Kidney glomerular epithelial cell (primary cell): ENCODE measurements around the gene ADNP.
"Not testable (repeated sequence)": the region's sequence is repeated elsewhere in the genome, so short reads cannot be mapped to it uniquely, and the experiment has no call there.

Experiments used
- DNase-seq: peaks from one replicate; lab custom pipeline; 2025; lab: John Stamatoyannopoulos, UW

ADNP gene

DNA sequence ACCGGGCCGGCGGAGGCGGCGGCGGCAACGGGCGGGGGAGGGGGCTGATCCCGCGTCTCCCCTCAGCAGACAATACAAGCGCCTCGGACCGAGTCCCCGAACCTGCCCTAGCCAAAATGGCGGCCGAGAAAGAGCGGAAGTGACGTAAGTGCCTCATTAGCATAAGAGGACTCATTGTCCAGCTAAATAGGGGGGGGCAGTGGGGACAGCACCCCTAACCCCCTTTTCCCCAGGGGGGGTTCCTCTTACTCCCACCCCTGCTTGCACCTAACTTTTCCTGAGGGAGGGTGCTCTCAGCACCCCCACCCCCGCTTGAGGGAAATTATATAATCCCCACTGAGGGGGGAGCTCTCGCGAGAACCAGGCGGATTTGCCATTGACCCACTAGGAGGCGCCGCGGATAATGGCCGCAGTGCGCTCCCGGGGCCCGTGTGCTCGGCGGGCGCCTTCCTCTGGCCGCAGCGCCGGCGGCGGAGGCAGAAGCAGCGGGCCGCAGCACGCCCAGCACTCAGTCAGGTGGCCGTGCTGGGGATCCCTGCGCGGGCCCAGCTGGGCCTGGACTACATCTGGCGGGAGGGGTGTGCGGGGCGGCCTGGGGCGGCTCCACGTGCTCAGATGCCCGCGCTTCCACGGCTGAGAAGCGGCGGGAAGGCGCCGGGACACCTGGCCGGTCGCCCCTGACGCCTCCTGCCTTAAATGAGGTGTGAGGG is at the start of gene ADNP:
Gene ADNP (minus strand): TSS at position 132 of the 710 bp plus-strand sequence. CDS start 27,441 bp downstream, outside the sequence.
- peak; percentile 99 for DNase-seq

DNA sequence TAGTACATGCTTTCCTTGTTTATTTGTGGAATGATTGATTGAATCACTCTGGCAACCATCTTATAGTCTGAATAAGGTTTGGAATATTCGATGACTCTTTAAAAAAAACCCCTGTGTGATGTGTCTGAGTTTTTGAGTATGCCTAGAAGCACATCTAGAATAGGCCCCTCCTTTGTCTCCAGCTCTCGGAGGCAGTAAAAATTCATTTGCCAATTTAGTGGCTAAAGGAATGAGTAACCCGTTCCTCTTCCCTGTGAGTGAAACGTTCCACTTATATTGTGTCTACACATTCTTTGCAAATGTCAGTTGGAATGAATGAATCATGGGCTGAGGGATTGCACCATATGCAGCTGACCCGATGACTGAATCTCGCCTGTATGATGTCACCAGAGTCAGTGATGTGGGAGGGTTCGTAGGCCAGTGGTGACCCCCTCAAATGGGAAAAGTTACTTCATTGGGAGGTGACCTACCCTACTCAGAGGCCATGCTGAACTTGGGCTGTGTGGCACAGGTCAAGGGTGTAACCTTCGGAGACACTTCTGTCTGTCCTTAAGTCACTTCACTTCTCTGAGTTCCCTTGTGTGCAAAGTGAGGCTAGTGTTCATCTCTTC is 48.9 kb upstream of the ADNP start:
- peak; percentile 92 for DNase-seq

DNA sequence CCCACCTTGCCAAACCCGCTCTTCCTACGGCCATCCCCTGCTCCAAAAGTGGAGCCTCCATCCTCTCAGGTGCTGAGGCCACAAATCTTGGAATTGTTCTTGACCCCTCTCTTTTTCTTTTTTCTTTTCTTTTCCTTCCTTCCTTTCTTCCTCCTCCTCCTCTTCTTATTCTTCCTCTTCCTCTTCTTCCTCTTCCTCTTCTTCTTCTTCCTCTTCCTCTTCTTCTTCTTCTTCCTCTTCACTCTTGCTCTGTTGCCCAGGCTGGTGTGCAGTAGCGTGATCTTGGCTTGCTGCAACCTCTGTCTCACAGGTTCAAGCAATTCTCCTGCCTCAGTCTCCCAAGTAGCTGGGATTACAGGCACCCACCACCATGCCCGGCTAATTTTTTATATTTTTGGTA is 47.3 kb upstream of the ADNP start:
- DNase-seq: not testable (repeated sequence)

DNA sequence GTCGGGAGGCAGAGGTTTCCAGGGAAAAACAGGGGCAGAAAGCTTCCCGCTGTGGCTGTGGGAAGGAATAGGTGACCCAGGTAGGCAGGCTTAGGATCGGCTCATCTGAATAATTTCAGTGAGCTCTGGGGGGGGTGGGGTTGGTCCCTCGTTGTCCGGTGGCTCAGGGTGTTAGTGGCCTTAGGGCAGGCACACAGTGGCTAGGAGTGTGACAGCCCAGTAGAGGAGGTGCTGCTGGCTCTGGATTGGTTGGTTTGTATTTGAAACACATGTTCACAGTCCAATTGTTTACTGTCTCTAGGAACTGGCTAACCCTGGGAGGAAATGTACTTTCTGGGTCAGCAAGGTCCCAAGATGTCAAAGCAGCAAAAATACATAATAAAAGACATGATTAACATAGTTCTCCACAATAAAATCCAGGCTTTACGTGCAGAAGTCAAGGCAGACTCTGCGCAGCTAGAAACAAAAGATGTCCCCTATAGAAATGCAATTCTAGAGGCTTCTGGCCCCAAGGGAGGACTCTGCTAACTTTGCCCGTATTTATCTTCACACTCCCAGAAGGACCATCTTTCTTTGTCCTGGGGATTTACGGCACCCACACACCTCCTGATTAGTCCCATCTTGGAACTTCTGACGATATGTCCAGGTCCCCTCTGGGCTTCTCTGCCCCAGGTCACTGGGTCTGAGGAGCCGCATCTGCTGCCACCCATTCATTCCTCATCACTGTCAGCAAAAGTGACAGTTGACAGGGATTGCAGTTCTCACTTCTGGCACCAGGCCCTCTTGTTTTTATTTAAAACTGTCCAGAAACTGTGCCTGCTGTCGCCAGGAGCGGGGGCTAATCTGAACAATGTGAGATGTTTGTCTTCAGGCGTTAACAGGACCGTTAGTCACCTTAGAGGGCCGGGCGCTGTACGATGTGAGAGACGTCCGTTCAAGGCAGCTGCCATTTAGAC is 46.1 kb upstream of the ADNP start:
- no peak for DNase-seq

DNA sequence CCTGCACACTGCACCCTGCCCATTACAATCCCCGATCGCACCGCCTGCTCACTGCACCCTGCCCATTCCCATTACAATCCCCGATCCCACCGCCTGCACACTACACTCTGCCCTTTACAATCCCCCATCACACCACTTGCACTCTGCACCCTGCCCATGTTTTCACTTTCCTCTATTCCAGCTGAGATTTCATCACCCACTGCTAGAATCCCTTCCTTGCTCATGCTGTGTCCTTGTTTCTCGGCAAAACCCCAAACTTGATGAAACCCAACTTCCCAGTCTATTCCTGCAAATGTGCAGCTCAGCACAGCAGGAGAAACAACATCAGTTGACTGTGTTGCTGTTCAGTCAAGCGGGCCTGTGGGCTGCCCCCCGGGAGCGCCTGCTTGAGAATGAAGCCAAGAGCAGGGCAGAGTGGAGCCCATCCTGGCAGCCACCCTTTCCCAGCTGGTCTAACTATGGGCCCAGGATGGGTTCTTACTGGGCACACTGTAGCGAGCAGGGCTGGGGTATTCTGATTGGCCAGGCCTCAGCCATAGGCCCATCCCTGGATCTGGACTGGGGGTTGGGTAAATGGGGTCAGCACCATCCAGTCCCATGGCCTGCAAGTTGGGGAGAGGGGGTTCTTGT is 44.6 kb upstream of the ADNP start:
- DNase-seq: no peak

DNA sequence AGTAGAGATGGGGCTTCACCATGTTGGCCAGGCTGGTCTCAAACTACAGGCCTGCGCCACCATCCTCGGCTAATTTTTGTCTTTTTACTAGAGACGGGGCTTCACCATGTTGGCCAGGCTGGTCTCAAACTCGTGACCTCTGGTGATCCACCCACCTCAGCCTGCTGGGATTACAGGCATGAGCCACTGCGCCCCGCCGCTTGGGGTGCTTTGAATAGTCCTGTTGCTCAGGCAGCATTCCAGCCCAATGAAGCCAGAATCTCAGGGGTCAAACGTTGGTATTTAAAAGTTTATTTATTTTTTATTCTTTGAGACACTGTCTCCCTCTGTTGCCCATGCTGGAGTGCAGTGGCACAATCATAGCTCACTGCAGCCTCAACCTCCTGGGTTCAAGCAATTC is 38.7 kb upstream of the ADNP start:
- DNase-seq: no peak

DNA sequence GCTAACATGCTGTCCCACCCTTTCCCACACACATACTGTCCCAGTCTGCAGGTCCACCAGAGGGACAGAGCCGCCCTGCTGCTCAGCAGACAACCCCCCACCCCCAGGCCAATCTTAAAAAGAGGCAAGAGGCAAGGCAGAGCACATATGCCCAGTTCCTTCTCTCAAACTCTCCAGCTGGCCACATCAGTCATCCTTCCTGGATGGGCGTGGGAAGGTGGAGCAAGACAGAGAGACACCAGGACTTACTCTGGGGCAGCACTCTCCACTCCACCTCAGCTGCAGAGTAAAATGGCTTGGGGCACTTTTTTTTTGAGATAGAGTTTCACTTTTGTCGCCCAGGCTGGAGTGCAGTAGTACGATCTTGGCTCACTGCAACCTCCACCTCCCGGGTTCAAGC is 38.2 kb upstream of the ADNP start:
- no peak for DNase-seq

DNA sequence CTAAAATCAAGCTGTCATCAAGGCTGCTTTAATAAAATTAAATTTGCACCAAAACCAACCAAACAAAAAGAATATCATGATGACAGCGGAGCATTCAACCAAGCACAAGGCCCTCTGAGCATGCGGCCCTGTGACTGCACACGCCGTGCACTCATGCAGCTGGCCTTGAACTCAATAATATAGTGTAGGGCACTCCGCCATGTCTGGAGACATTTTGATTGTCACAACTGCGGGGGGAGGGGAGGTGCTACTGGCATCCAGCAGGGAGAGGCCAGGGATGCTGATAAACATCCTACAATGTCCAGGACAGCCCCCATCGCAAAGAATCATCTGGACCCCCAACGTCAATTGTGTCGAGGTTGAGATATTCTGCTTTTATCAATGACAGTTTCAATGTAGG is 37.1 kb upstream of the ADNP start:
- no peak for DNase-seq

DNA sequence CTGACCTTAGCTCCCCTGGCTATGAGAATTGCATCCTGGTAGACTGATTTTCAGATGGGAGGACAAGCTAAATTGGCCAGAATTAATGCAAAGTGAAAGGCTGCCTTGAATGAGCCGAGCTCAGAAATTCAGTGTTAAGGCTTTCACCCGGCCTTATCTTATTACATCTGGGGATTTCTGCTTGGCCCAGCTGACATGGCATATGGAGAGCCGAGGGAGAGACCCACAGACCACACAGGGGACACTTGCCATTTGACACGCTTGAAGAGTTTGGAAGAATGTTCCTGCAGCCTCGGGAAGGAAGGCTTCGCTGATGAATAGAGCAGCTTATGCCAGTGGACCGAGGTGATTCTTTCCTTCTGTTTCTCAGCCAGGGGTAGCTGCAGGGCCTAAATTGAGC is 36.3 kb upstream of the ADNP start:
- peak; percentile 36 for DNase-seq

DNA sequence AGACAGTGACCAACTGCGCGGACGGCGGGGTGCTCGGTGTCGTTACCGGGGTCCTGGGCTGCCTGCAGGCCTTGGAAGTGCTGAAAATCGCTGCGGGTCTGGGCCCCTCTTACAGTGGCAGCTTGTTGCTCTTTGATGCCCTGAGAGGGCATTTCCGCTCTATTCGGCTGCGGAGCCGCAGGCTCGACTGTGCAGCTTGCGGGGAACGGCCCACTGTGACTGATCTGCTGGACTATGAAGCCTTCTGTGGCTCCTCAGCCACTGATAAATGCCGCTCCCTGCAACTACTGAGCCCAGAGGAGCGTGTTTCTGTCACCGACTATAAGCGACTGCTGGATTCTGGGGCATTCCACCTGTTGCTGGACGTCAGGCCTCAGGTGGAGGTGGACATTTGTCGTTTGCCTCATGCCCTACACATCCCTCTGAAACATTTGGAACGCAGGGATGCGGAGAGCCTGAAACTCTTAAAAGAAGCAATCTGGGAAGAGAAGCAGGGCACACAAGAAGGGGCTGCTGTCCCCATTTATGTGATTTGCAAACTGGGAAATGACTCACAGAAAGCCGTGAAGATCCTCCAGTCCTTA is 28.4 kb upstream of the ADNP start:
- no peak for DNase-seq

DNA sequence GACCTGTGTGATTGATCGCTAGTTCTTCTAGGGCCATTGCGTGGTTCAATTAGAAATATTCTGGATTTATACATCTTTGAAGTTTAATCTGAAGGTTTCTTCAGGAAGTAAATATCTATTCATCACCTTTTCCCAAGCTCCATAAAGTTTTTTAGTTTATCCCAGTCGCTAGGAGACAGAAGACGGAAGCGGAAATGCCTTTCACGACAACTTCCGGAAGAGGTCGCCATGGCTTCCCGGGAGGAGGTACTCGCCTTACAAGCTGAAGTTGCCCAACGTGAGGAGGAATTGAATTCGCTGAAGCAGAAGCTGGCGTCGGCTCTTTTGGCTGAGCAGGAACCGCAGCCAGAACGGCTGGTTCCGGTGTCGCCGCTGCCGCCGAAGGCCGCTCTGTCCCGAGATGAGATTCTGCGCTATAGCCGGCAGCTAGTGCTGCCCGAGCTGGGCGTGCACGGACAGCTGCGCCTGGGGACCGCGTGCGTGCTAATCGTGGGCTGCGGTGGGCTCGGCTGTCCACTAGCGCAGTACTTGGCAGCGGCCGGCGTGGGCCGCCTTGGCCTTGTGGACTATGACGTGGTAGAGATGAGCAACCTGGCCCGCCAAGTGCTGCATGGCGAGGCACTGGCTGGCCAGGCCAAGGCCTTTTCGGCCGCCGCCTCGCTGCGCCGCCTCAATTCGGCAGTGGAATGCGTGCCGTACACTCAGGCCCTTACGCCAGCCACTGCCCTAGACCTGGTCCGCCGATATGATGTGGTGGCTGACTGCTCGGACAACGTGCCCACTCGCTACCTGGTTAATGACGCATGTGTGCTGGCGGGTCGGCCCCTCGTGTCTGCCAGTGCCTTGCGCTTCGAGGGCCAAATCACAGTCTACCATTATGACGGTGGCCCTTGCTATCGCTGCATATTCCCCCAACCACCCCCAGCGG is 27.6 kb upstream of the ADNP start, which contains the start of gene MOCS3:
Gene MOCS3 (plus strand): TSS at position 204 of the 928 bp plus-strand sequence. CDS start 25 bp downstream, at position 229.
- peak; percentile 84 for DNase-seq

DNA sequence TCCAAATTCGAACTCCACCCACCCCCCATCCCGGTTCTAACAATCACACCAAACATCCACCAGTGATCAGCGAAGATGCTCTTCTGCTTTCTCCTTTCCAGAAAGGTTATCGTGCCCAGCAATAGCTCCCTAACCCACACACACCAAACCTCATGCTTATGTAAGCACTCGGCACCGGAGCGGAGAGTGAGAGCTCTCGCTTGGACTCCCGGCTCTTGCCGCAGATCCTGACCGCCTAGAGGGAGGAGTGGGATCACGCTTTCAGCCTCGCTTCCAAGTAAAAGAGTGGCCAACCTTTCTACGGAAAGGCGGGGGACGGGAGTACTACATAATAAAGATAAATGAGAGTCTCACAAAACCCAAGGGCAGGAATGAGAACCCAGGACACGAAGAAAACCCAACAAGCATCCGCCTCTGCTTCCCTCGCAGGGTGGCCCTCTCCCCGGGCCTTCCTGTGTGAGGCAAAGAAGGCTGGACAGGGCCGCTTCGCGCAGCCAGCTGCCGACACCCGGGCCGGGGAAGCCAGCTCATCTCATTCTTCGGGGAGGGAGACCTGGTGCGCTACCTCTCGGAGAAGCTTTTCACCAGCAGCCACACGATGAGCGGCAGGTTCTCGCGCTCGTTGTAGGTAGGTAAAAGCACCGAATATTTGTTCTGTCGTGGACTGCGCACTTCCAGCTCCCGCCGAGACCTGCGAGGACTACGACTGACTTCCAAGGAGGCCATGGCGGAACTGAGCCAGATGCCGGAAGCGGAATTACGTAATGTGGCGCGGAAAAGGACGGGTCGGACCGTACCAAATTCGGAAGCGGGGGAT is 26.8 kb upstream of the ADNP start, which contains the start of gene DPM1:
Gene DPM1 (minus strand): TSS at position 735 of the 817 bp plus-strand sequence. CDS start 9 bp downstream, at position 726.
- DNase-seq: peak; percentile 42

DNA sequence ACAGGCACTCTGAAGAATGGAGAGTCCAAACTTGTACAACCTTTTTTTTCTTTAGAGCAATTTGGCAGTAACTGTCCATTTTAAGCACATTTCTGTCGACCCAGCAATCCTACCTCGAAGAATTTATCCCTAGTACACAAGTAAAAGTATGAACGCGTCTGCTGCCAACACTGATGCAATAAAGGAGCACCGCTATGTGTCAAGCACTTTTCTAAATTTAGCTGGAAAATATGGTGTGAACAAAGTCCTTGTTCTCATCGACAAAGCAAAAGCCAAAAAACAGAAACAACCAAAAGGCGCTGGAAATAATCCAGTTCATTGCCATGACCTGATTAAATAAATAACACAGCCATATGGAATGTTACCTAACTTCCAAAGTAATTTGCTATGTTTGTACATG is 26.0 kb upstream of the ADNP start:
- no peak for DNase-seq

DNA sequence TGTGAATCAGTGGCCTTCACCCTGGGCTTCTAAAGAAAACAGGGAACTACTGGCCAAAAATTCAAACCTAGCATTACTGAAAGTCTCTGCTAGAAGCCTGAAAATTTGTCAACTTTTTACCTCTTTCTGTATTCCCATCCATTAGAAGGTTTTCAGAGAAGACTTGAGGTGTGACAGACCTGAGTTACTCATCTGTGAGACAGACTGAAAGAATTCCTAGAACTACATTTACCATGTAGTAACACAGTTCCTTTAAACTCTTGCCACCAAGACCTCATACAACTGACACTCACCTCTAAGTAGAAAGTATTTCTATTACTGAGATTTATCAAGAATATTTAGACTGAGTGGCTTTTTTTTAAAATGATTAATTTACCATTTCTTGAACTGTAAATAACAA is 22.6 kb upstream of the ADNP start:
- no peak for DNase-seq

DNA sequence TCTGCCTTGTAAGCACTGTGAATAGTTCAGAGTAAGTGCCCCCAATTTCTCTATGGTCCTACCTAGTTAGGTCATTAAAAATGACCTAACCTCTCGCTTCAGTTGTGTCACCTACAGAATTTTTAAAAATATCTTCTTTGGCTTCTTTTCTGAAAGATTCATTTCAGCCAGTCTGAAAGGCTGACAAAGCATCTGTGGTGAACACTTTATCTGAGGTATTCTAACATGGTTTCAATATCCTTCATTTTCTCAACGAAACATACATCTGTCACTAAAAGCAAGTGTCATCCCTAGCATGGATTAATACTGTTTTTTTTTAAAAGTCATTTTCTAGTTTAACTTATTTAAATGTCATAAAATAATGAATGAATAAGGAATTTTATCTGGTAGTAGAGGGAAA is 22.0 kb upstream of the ADNP start:
- DNase-seq: no peak

DNA sequence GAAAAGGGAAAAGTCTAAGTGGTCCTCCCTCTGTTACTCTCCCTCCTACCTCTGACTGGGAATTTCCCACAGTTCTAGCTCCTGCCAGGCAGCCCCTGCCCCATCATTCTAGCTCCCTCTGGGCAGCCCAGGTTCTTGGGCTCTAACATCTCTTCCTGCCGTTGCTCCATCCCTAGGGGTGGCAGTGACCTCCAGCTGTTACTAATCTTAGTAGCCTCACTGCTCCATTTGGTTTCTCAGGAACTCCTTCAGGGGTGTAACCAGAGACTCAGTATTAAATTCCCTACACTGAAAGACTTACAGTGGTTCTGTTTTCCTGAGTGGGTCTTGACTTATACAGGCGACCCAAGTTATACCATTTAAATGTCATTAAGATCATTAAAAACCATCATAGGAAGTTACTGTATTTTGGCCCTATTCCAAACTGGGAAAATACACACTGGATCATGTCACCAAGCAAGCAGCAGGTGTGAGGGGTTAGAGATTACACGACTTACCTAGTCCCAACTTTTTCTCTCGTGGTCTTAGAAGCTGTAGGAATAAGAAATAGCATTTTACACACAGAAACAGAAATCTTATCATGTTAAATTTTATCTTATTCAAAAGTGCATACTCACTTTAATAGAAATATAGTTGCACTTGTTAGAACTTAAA is 17.0 kb upstream of the ADNP start:
- no peak for DNase-seq

DNA sequence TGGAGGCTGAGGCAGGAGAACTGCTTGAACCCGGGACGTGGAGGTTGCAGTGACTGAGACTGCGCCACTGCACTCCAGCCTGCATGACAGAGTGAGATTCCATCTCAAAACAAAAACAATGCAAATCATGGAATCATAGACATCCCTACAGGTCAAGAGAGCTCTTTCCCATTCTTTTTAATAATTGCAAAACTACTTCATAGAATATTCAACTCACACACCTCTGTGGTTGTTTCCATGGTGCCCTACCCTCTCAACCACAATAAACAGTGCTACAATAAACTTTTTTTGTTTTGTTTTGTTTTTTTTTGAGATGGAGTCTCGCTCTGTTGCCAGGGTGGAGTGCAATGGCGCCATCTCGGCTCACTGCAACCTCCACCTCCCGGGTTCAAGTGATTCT is 11.8 kb upstream of the ADNP start:
- no peak for DNase-seq

DNA sequence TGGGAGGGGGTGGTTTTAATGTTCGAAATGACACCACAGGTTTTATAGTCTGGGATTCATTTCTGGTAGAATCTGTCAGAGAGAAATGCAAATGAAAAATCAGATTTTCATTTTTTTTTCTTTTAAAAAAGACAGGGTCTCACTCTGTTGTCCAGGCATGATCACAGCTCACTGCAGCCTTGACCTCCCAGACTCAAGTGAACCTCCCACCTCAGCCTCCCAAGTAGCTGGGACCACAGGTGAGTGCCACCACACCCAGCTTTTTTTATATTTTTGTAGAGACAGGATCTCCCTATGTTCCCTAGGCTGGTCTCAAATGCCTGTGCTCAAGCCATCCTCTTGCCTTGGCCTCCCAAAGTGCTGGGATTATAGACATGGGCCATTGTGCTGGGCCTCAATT is 2.4 kb upstream of the ADNP start:
- DNase-seq: no peak

DNA sequence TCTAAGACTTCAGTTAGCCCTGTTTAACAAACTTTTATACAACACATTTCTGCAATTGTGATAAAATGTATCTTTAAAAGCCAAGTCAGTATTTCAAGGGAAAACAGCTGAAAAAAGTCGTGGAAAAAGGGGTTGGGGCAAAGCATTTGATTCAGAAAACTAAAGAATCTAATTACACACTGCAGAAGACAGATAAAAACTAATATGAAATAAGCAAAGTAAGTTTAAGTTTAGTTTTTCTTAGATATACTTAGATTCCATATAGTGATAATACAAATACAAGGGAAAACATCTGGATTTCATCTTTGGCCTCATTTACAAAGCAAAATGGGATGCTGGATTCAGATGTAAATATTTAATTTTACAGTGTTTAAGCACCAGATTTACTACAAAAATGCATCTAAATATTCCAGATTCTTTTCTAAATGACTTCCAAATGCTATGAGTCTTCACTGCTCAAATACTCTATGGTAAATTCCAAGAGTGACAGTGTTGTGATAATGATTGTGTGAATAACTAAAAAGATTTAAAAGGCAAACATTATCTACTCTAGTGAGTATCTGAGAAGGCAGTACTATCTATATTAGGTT is 1.5 kb upstream of the ADNP start:
- DNase-seq: no peak
